CD14-positive monocyte (primary cell): Measurements from ENCODE around the gene STPG2. TPM values are rescaled to one million over a fixed set of nuclear protein-coding genes. Genes with fewer than 3 reads are reported as not detected.

ENCODE experiments used
- DNase-seq, 3 donors: peaks; one replicate each; pipeline ENCODE4 v3.0.0-alpha.2; 2011 to 2022
- H2AFZ ChIP-seq: 2 replicates; pipeline ENCODE4 v1.6.0; 2012; ENCODE audit warnings: mild to moderate bottlenecking, low read depth, low read length, inconsistent platforms; ENCODE audit not compliant: insufficient read depth, poor library complexity, severe bottlenecking
- H3K27ac ChIP-seq, 2 donors: 1 replicate in 1 of 2; 2 replicates in 1 of 2; pipeline ENCODE4 v1.5.1; 2012 to 2013; ENCODE audit warnings: low read length in 2 of 2, control low read depth in 1 of 2, inconsistent platforms in 1 of 2, low read depth in 1 of 2, mild to moderate bottlenecking in 1 of 2
- H3K27me3 ChIP-seq, 2 donors: one replicate each; pipeline versions ENCODE4 v1.6.0 to v1.6.1; 2011 to 2013; ENCODE audit warnings: low read length in 2 of 2; ENCODE audit not compliant: control insufficient read depth in 2 of 2, insufficient read depth in 2 of 2
- H3K36me3 ChIP-seq, 2 donors: replicated peaks in 1 of 2; 1 replicate in 1 of 2; 2 replicates in 1 of 2; pipeline versions ENCODE4 v1.5.1 to v1.6.1; 2012 to 2013; ENCODE audit warnings: low read length in 2 of 2, control low read depth in 1 of 2, inconsistent platforms in 1 of 2, mild to moderate bottlenecking in 1 of 2; ENCODE audit not compliant: insufficient read depth in 2 of 2, control insufficient read depth in 1 of 2
- H3K4me1 ChIP-seq, 2 donors: 1 replicate in 1 of 2; 2 replicates in 1 of 2; pipeline versions ENCODE4 v1.5.1 to v1.6.1; 2012 to 2013; ENCODE audit warnings: low read length in 2 of 2, control low read depth in 1 of 2, inconsistent platforms in 1 of 2, mild to moderate bottlenecking in 1 of 2, moderate library complexity in 1 of 2; ENCODE audit not compliant: insufficient read depth in 2 of 2, control insufficient read depth in 1 of 2
- H3K4me2 ChIP-seq: replicated peaks from 2 replicates; pipeline ENCODE3; 2012; ENCODE audit warnings: low read length, moderate library complexity, mild to moderate bottlenecking; ENCODE audit not compliant: poor library complexity, severe bottlenecking; ENCODE audit errors: extremely low read depth
- H3K4me3 ChIP-seq, 3 experiments: fragments of 200-600 bp in 1 of 3; sonication (generic) in 1 of 3; replicated peaks in 1 of 3; 1 replicate in 2 of 3; 2 replicates in 1 of 3; pipeline ENCODE4 v1.5.1; 2011 to 2013; ENCODE audit warnings: low read length in 3 of 3, mild to moderate bottlenecking in 3 of 3, control low read depth in 2 of 3, low read depth in 2 of 3, inconsistent platforms in 1 of 3, moderate library complexity in 1 of 3
- H3K79me2 ChIP-seq: 2 replicates; pipeline ENCODE4 v1.6.0; 2012; ENCODE audit warnings: mild to moderate bottlenecking, control low read depth, inconsistent platforms, low read length, moderate library complexity; ENCODE audit not compliant: insufficient read depth
- H3K9ac ChIP-seq: 2 replicates; pipeline ENCODE4 v1.6.0; 2017; ENCODE audit warnings: low read length, mild to moderate bottlenecking; ENCODE audit not compliant: insufficient read depth, poor library complexity, severe bottlenecking
- H3K9me3 ChIP-seq, 2 donors: replicated peaks in 1 of 2; 1 replicate in 1 of 2; 2 replicates in 1 of 2; pipeline versions ENCODE4 v1.5.1 to v1.6.1; 2012 to 2013; ENCODE audit warnings: low read length in 2 of 2, control low read depth in 1 of 2; ENCODE audit not compliant: control insufficient read depth in 1 of 2, insufficient read depth in 1 of 2
- H4K20me1 ChIP-seq: 2 replicates; pipeline ENCODE4 v1.6.0; 2012; ENCODE audit warnings: mild to moderate bottlenecking, low read length, control low read depth, moderate library complexity; ENCODE audit not compliant: insufficient read depth
- H3K27ac Mint-ChIP-seq, 7 donors: one replicate each; pipeline ENCODE4 v1.8.0; 2020; ENCODE audit warnings: mild to moderate bottlenecking in 7 of 7, mixed read lengths in 7 of 7, moderate library complexity in 6 of 7, inconsistent platforms in 2 of 7
- H3K27me3 Mint-ChIP-seq, 3 donors: one replicate each; pipeline ENCODE4 v1.8.0; 2021 to 2022; ENCODE audit warnings: low read depth in 3 of 3, mild to moderate bottlenecking in 3 of 3, mixed read lengths in 3 of 3, moderate library complexity in 3 of 3, inconsistent platforms in 1 of 3
- H3K36me3 Mint-ChIP-seq, 2 donors: one replicate each; pipeline ENCODE4 v1.8.0; 2020; ENCODE audit warnings: mixed read lengths in 2 of 2, inconsistent platforms in 1 of 2, mild to moderate bottlenecking in 1 of 2
- H3K4me1 Mint-ChIP-seq: one replicate; pipeline ENCODE4 v1.8.0; 2020; ENCODE audit warnings: mild to moderate bottlenecking, mixed read lengths
- H3K4me3 Mint-ChIP-seq, 2 donors: one replicate each; pipeline ENCODE4 v1.8.0; 2020; ENCODE audit warnings: mild to moderate bottlenecking in 2 of 2, mixed read lengths in 2 of 2, moderate library complexity in 1 of 2
- H3K9me3 Mint-ChIP-seq, 7 donors: one replicate each; pipeline ENCODE4 v1.8.0; 2020 to 2022; ENCODE audit warnings: mixed read lengths in 7 of 7, mild to moderate bottlenecking in 6 of 7, moderate library complexity in 6 of 7, inconsistent platforms in 2 of 7
- CTCF ChIP-seq: fragments of 200-600 bp; IDR thresholded peaks from one replicate; pipeline ENCODE4 v1.8.0; 2022; ENCODE audit warnings: antibody characterized with exemption, mild to moderate bottlenecking
- WGBS: methylation state at CpG from one replicate; pipeline ENCODE4 v1.1.5; 2013; ENCODE audit warnings: missing lambda C conversion rate; ENCODE audit not compliant: insufficient coverage; 5-methylcytosine and 5-hydroxymethylcytosine counted together
- intact Hi-C, 2 donors: fragments of 100-400 bp; cut with micrococcal nuclease; formaldehyde crosslinking; loops; one replicate each; pipeline versions ENCODE4 v1.15.0 to v1.15.1; 2023
- polyA plus RNA-seq, 3 donors: library from polyadenylated mRNA; depleted of rRNA in 1 of 3; unstranded in 2 of 3; stranded (reverse) in 1 of 3; fragments of 300-500 nt in 2 of 3; fragments of >200 nt in 1 of 3; fragmentation: Illumina TruSeq in 2 of 3; gene quantifications; 1 replicate in 2 of 3; 2 replicates in 1 of 3; pipeline ENCODE4 v1.2.3, GENCODE V29; 2012 to 2021

STPG2 gene
- polyA plus RNA-seq, 3 donors: 0.04 TPM; not detected in 2

- Histone ChIP-seq H3K4me3 (no peak overlapping the region), H3K4me1 (no peaks in the 10 kb centered on the region), H3K9me3 (no peaks in the 10 kb centered on the region), H4K20me1 (no peaks in the 10 kb centered on the region), H3K27ac (no peak overlapping the region), H3K79me2 (no peaks in the 10 kb centered on the region), H3K4me2 (no peak overlapping the region), H3K36me3 (no peaks in the 10 kb centered on the region), H3K27me3 (no peaks in the 10 kb centered on the region), H3K9ac (no peak overlapping the region), H2AFZ (no peak overlapping the region)
- Mint-ChIP-seq H3K4me1 (no peaks in the 10 kb centered on the region), H3K4me3 (no peak overlapping the region), H3K36me3 (no peaks in the 10 kb centered on the region), H3K27ac (no peak overlapping the region), H3K27me3 (no peaks in the 10 kb centered on the region), H3K9me3 (peaks cover 0 to 7% (median 0%) of the 10 kb centered on the region in 7 donors)
- DNase-seq: no peak
- no peak for TF ChIP-seq CTCF
- no CpG with 5 or more reads among the region's 1 CpG for WGBS
- intact Hi-C loops: no loop called here
Measured at GRCh38 chr4:97582890-97583289, 560.4 kb downstream of the STPG2 start.

- Mint-ChIP-seq H3K4me1 (no peaks in the 10 kb centered on the region), H3K27me3 (no peaks in the 10 kb centered on the region), H3K9me3 (peaks cover 0 to 9% (median 2%) of the 10 kb centered on the region in 7 donors), H3K4me3 (no peak overlapping the region), H3K27ac (no peak overlapping the region), H3K36me3 (no peaks in the 10 kb centered on the region)
- Histone ChIP-seq H4K20me1 (no peaks in the 10 kb centered on the region), H3K4me1 (no peaks in the 10 kb centered on the region), H2AFZ (no peak overlapping the region), H3K4me3 (no peak overlapping the region), H3K9me3 (no peaks in the 10 kb centered on the region), H3K27ac (no peak overlapping the region), H3K36me3 (no peaks in the 10 kb centered on the region), H3K4me2 (no peak overlapping the region), H3K9ac (no peak overlapping the region), H3K27me3 (no peaks in the 10 kb centered on the region), H3K79me2 (no peaks in the 10 kb centered on the region)
- no peak for TF ChIP-seq CTCF
- intact Hi-C loops: no loop called here
- no peak for DNase-seq
- 60% methylated on average over 1 of the region's 2 CpGs for WGBS
Measured at GRCh38 chr4:97577004-97577403, 566.3 kb downstream of the STPG2 start.
